ENCODE measurements around the gene LMF2.
A peak's percentile ranks its signal among the peaks of the same experiment; 100 is the strongest.

The LMF2 gene

DNA sequence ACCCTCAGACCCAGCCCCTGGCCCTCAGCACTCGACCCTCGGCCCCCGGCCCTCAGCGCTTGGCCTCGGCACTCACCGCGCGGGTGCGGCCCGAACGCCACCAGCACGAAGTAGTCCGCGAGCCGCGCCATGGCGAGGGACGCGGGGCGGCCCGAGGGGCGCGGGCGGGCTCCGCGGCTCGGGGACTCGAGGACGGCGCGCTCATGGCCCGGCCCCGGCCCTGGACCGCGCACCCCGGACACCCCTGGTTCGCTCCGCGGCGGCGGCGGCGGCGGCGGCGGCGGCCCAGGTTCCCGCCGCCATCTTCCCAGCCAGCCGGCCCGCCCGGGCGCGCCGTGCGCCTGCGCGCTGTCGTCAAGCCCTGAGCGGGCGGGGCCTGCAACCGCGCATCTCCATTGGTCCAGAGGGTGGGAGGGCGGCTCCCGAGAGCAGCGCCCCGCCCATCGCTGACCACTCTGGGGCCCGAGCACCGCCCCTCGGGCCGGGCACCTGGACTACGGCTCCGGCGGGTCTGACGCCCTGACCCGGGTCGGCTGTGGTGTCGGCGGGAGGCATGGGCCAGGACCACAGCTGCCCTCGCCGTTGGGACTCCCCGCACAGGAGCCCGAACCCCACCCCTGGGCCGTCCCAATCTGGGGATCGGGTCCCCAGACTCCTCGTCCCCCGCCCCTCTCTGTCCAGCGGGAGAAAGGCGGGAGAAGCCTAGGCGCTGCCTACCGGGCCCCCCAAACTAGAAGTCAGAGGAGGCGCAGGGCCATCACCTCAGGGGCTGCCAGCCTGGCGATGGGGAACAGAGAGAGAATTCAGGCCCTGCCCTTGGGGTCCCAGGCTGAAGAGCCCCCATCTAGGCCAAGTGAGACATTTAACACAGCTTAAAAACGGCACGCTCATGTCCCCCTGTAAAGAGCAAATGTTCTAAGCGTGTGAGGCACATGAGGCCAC lies 32.5 kb downstream of the LMF2 start, which contains the start of gene SBF1:
TSS of gene SBF1 (minus strand) at position 326 of the 942 bp plus-strand sequence. CDS start at position 131, 195 bp downstream.
- no peaks in the 10 kb centered on the region for H3K9me3 ChIP-seq (ENCODE audit: insufficient read depth, low read length)
- H3K27me3 ChIP-seq (ENCODE audit: insufficient read depth, insufficient read length) = peaks cover 9% of the 10 kb centered on the region
- H3K4me1 ChIP-seq (ENCODE audit: insufficient read depth, insufficient read length) = peaks cover 20% of the 10 kb centered on the region
- peak within 1 kb of the TSS; percentile 83 for H3K9ac ChIP-seq (ENCODE audit: insufficient read length, low read depth)
- H3K36me3 ChIP-seq (ENCODE audit: insufficient read depth, insufficient read length, low read length) = peaks cover 13% of the 10 kb centered on the region
- DNase-seq (ENCODE audit: low read depth, low spot score) = peak; percentile 60
- peak within 1 kb of the TSS; percentile 59 for H3K4me3 ChIP-seq (ENCODE audit: insufficient read length, low read depth)
- TF ChIP-seq ZNF274 (IDR thresholded peaks at IDR 0.05; ENCODE audit: low read depth, low read length) = no peak
- no peak for TF ChIP-seq YY1 (IDR thresholded peaks at IDR 0.05; ENCODE audit: insufficient read depth, insufficient read length)
- no peak for TF ChIP-seq SUZ12 (IDR thresholded peaks at IDR 0.05; ENCODE audit: extremely low read depth, insufficient read depth, insufficient read length)

DNA sequence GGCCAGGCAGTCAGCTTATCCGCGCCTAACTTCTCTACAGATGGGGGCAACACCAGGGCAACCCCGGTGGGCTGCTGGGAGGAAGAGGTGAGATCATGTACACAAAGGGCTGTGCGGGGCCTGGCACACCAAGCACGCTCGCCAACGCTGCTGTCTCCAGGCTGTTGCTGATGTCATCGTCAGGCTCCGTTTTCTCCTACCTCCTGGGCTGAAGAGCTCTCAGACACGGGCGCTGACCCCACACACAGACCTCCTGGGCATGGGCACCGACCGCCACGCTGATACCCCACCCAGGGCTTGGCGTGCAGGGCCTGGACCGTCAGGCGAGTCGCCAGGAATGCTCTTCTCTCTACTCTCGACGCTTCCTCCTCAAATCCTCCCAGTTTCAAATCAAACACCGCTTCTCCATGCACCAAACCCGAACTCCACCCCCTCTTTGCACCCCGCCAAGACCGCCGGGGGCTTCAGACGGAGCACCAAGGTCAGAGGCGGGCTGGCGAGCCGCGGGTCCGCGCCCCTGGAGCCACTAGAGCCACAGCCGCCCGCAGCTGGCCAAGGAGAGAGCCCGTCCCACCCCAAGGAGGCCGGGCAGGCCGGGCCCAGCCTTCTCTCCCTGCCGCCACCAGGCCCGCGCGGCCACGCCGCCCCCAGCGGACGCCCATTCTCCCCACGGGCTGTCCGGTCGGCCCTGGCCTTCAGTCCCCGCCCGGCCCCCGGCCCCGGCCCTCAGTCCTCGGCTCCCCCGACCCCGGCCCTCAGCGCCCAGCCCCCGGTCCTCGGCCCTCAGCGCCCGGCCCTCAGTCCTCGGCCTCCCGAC lies 33.4 kb downstream of the LMF2 start:
- H3K9ac ChIP-seq (ENCODE audit: insufficient read length, low read depth) = peak overlapping the region; percentile 79
- H3K4me3 ChIP-seq (ENCODE audit: insufficient read length, low read depth) = peak overlapping the region; percentile 59
- peaks cover 20% of the 10 kb centered on the region for H3K4me1 ChIP-seq (ENCODE audit: insufficient read depth, insufficient read length)
- no peaks in the 10 kb centered on the region for H3K9me3 ChIP-seq (ENCODE audit: insufficient read depth, low read length)
- no peak for DNase-seq (ENCODE audit: low read depth, low spot score)
- TF ChIP-seq SUZ12 (IDR thresholded peaks at IDR 0.05; ENCODE audit: extremely low read depth, insufficient read depth, insufficient read length) = no peak
- peaks cover 5% of the 10 kb centered on the region for H3K27me3 ChIP-seq (ENCODE audit: insufficient read depth, insufficient read length)
- H3K36me3 ChIP-seq (ENCODE audit: insufficient read depth, insufficient read length, low read length) = peaks cover 13% of the 10 kb centered on the region

DNA sequence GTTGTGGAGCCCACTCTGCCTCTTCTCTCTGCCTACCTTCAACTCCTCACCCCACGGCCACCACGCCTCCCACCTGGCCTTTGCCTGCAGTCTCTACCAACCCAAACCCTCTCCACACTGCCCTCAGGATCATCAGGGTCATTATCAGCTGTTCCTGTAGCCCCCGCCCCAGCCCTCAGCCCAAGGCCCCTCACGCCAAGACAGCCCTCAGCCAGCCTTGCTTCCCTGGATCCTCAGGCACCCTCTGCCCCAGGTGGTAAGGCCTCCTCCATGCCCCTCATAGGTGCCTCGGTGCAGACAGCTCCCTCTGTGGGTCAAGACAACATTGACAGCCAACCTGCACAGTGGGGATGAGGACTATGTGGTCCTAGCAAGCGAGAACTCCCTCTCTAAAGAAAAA lies 34.4 kb downstream of the LMF2 start:
- H3K9me3 ChIP-seq (ENCODE audit: insufficient read depth, low read length) = no peaks in the 10 kb centered on the region
- H3K27me3 ChIP-seq (ENCODE audit: insufficient read depth, insufficient read length) = peaks cover 5% of the 10 kb centered on the region
- H3K4me1 ChIP-seq (ENCODE audit: insufficient read depth, insufficient read length) = peaks cover 18% of the 10 kb centered on the region
- peaks cover 19% of the 10 kb centered on the region for H3K36me3 ChIP-seq (ENCODE audit: insufficient read depth, insufficient read length, low read length)
- no peak overlapping the region for H3K4me3 ChIP-seq (ENCODE audit: insufficient read length, low read depth)
- no peak overlapping the region for H3K9ac ChIP-seq (ENCODE audit: insufficient read length, low read depth)
- no peak for TF ChIP-seq SUZ12 (IDR thresholded peaks at IDR 0.05; ENCODE audit: extremely low read depth, insufficient read depth, insufficient read length)
- no peak for TF ChIP-seq ZNF274 (IDR thresholded peaks at IDR 0.05; ENCODE audit: low read depth, low read length)
- no peak for TF ChIP-seq YY1 (IDR thresholded peaks at IDR 0.05; ENCODE audit: insufficient read depth, insufficient read length)
- DNase-seq (ENCODE audit: low read depth, low spot score) = no peak

GRCh38 chr22:50471962-50472361 lies 35.5 kb downstream of the LMF2 start:
- H3K4me1 ChIP-seq (ENCODE audit: insufficient read depth, insufficient read length) = peaks cover 15% of the 10 kb centered on the region
- no peak overlapping the region for H3K9ac ChIP-seq (ENCODE audit: insufficient read length, low read depth)
- no peak for DNase-seq (ENCODE audit: low read depth, low spot score)
- H3K27me3 ChIP-seq (ENCODE audit: insufficient read depth, insufficient read length) = peaks cover 5% of the 10 kb centered on the region
- H3K4me3 ChIP-seq (ENCODE audit: insufficient read length, low read depth) = no peak overlapping the region
- TF ChIP-seq YY1 (IDR thresholded peaks at IDR 0.05; ENCODE audit: insufficient read depth, insufficient read length) = no peak
- H3K36me3 ChIP-seq (ENCODE audit: insufficient read depth, insufficient read length, low read length) = peaks cover 29% of the 10 kb centered on the region
- H3K9me3 ChIP-seq (ENCODE audit: insufficient read depth, low read length) = no peaks in the 10 kb centered on the region

DNA sequence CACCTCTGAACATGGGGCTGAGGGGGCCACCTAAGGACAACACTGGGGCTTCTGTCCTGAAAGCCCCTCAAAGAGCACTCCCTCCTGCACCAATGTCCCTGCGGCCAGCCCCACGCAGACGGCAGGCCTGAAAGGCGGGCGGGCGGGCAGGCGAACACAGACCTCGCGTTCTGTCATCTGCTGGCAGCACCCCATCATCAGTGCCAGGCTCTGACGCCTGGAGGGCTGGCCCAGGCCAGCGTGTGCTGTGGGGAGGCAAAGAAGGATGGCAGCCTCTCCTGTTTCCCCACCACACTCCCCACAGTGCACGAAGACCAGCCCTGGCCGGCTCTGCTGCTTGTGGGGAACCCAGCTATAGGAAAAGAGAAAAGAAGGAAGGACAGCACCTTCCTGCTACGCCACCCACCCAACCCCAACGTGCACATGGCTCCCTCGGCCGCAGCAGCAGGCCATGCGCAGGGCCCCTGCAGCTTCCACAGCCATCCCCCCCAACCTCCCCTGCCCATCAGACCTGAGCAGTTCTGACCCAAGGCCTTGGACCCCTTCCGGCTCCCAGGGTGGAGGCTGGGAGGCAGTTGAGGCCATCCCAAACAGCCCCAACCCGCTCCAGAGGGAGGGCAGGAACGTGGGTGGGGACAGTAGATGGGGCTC lies 36.2 kb downstream of the LMF2 start:
- peaks cover 13% of the 10 kb centered on the region for H3K4me1 ChIP-seq (ENCODE audit: insufficient read depth, insufficient read length)
- TF ChIP-seq SUZ12 (IDR thresholded peaks at IDR 0.05; ENCODE audit: extremely low read depth, insufficient read depth, insufficient read length) (no peak), ZNF274 (IDR thresholded peaks at IDR 0.05; ENCODE audit: low read depth, low read length) (no peak), YY1 (IDR thresholded peaks at IDR 0.05; ENCODE audit: insufficient read depth, insufficient read length) (no peak)
- peaks cover 5% of the 10 kb centered on the region for H3K27me3 ChIP-seq (ENCODE audit: insufficient read depth, insufficient read length)
- peaks cover 36% of the 10 kb centered on the region for H3K36me3 ChIP-seq (ENCODE audit: insufficient read depth, insufficient read length, low read length)
- H3K4me3 ChIP-seq (ENCODE audit: insufficient read length, low read depth) = no peak overlapping the region
- H3K9me3 ChIP-seq (ENCODE audit: insufficient read depth, low read length) = no peaks in the 10 kb centered on the region
- no peak for DNase-seq (ENCODE audit: low read depth, low spot score)
- peak overlapping the region; percentile 32 for H3K9ac ChIP-seq (ENCODE audit: insufficient read length, low read depth)

GRCh38 chr22:50470491-50470890 lies 37.0 kb downstream of the LMF2 start:
- Histone ChIP-seq H3K4me1 (ENCODE audit: insufficient read depth, insufficient read length) (peaks cover 10% of the 10 kb centered on the region), H3K4me3 (ENCODE audit: insufficient read length, low read depth) (no peak overlapping the region), H3K36me3 (ENCODE audit: insufficient read depth, insufficient read length, low read length) (peaks cover 44% of the 10 kb centered on the region), H3K9me3 (ENCODE audit: insufficient read depth, low read length) (no peaks in the 10 kb centered on the region), H3K9ac (ENCODE audit: insufficient read length, low read depth) (no peak overlapping the region), H3K27me3 (ENCODE audit: insufficient read depth, insufficient read length) (peaks cover 2% of the 10 kb centered on the region)
- no peak for DNase-seq (ENCODE audit: low read depth, low spot score)
- TF ChIP-seq YY1 (IDR thresholded peaks at IDR 0.05; ENCODE audit: insufficient read depth, insufficient read length) (no peak), ZNF274 (IDR thresholded peaks at IDR 0.05; ENCODE audit: low read depth, low read length) (no peak)

Data from NT2/D1 (cell line).